Kidney epithelial cell (primary cell): Measurements from ENCODE around the gene ADGRB2. TPM values are rescaled to one million over a fixed set of nuclear protein-coding genes. Genes with fewer than 3 reads are reported as not detected.

ENCODE experiments used
- DNase-seq: peaks from one replicate; pipeline ENCODE4 v3.0.0-alpha.2; 2010; ENCODE audit warnings: low read depth
- H3K27me3 ChIP-seq: 2 replicates; pipeline ENCODE4 v1.6.0; 2011; ENCODE audit warnings: low read length; ENCODE audit not compliant: control insufficient read depth, insufficient read depth
- H3K36me3 ChIP-seq: 2 replicates; pipeline ENCODE4 v1.5.1; 2011; ENCODE audit warnings: low read length; ENCODE audit not compliant: control insufficient read depth, insufficient read depth
- H3K4me3 ChIP-seq: 2 replicates; pipeline ENCODE4 v1.5.1; 2011; ENCODE audit warnings: low read depth, mild to moderate bottlenecking, control low read depth, low read length
- total RNA-seq: library from RNA; depleted of rRNA; stranded (reverse); fragments of >200 nt; gene quantifications from 2 replicates; pipeline ENCODE4 v1.2.3, GENCODE V29; 2015
- TF ChIP-seq, protein P1 (sequence below): IDR thresholded peaks from 2 replicates; pipeline ENCODE4 v1.5.1; 2011; ENCODE audit warnings: mild to moderate bottlenecking, moderate library complexity, low read length, control low read depth, inconsistent platforms; ENCODE audit not compliant: insufficient read depth, poor library complexity, severe bottlenecking

ADGRB2 gene
- total RNA-seq, 1 donor from 2014 or later = 1.5 TPM

DNA sequence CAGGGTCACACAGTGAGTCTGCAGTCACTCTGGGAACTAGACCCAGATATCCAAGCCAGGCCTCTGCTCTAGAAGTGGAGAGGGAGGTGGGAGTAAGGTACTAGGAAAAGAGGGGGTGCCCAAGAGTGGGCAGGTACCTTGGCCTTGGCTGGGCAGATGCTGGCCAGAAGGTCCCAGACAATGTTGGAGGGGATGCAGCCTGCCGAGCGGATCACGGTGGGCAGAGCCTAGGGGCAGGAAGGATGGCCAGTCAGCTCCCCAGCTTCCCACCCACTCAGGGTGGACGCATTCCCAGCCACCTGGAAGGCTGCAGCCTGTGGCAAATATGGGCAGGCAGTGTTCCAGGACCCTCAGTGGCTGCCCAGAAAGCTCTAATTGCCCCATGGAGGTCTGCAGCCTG, 28.4 kb upstream of the ADGRB2 start:
- DNase-seq = no peak
- no peak overlapping the region for H3K4me3 ChIP-seq
- H3K36me3 ChIP-seq = no peaks in the 10 kb centered on the region
- no peaks in the 10 kb centered on the region for H3K27me3 ChIP-seq
- TF ChIP-seq, protein P1, sequence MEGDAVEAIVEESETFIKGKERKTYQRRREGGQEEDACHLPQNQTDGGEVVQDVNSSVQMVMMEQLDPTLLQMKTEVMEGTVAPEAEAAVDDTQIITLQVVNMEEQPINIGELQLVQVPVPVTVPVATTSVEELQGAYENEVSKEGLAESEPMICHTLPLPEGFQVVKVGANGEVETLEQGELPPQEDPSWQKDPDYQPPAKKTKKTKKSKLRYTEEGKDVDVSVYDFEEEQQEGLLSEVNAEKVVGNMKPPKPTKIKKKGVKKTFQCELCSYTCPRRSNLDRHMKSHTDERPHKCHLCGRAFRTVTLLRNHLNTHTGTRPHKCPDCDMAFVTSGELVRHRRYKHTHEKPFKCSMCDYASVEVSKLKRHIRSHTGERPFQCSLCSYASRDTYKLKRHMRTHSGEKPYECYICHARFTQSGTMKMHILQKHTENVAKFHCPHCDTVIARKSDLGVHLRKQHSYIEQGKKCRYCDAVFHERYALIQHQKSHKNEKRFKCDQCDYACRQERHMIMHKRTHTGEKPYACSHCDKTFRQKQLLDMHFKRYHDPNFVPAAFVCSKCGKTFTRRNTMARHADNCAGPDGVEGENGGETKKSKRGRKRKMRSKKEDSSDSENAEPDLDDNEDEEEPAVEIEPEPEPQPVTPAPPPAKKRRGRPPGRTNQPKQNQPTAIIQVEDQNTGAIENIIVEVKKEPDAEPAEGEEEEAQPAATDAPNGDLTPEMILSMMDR = no peak

DNA sequence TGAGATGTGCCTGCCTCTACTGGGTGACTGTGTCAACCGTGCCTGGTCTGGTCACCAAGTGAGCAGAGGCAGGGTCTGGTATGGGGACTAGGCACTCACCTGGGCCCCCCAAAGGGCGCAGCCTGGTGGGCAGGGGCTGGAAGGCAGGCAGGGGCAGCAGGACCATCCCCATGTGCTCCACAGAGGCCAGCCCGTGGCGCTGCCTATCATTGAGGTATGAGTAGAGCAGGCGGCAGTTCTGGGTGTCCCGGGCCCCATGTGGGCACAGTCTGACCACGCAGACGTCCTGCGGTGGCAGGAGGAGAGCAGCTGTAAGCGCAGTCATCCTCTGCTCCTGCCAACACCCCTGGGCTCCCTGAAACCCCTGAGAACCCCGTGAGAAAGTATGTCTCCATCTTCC, 28.0 kb upstream of the ADGRB2 start:
- DNase-seq = no peak
- Histone ChIP-seq H3K27me3 (no peaks in the 10 kb centered on the region), H3K36me3 (no peaks in the 10 kb centered on the region), H3K4me3 (no peak overlapping the region)
- TF ChIP-seq, protein P1 = no peak

DNA sequence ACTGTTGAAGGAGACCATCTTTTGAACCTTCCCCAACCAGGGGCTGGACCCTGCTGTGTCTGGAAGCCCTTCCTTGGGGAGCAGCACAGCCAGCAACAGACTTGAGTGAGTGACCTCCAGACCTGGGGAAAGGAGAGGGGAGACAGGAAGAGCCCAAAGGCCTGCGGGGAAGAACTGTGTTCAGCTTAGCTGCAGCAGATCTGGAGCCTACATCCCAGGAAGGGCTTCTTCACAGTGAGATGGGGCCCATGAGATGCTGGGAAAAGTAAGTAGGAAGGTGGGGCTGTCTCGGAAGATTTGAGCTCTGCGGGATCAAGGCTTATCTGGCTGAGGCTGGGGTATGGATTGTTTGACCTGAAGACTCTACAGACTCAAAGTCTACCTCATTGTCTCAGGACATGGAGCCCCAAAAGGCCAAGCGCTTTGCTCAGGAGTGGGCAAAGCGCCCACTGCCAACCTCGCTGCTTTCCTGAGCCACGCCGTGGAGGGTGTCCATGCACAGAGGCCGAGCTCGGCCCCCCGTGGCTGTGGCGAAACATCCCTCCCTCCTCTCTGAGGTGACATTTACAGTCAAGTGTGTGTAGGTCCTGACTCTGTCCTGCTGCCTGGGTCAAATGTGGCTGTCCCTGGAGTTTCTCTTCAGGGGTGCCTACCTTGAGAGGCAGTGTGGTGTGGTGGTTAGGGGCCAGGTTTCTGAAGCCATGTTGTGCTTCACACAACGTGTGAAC, 27.2 kb upstream of the ADGRB2 start:
- Histone ChIP-seq H3K4me3 (no peak overlapping the region), H3K27me3 (no peaks in the 10 kb centered on the region), H3K36me3 (no peaks in the 10 kb centered on the region)
- TF ChIP-seq, protein P1 = no peak
- DNase-seq = no peak

DNA sequence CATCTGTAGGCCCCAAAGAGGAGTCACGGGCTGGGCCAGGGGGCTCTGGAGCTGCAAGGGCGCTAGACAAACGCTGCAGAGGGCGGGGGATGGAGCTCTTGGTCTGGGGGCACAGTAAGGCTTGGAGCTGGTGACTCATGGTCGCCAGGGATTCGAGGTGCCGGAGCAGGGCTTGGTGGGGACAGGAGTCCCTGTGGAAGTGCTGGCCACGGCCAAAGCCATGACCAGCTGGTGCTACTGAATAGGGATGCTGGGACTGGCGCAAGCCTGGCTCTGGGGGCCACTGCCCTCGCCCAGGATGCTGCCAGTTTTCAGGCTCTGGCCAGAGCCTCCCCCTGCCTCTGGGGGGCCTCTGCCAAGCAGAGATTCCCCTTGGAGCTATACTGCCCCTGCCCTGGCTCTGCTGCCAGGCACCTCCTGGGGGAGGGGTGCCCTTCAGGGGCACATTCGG, 26.5 kb upstream of the ADGRB2 start:
- Histone ChIP-seq H3K4me3 (no peak overlapping the region), H3K36me3 (no peaks in the 10 kb centered on the region), H3K27me3 (no peaks in the 10 kb centered on the region)
- TF ChIP-seq, protein P1 = no peak
- no peak for DNase-seq

DNA sequence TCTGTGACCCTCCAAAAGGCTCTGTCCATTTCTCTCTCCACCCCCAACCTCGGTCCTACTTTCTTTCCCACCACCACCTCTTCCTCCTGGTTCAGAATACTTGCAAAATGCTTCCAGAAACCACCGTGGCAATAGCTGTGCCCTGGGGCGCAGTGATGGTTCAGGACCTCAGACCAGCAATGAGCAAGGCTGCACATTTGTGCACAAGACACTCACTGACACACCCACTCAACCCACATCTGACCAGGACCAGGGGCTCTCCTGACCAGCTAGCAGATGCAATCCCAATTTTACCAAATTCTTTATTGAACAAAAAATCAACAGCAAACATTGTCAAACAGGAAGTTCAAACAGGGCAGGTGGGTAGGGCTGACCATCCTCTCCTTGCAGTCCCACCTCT, 26.0 kb upstream of the ADGRB2 start:
- H3K4me3 ChIP-seq = no peak overlapping the region
- DNase-seq = no peak
- H3K27me3 ChIP-seq = no peaks in the 10 kb centered on the region
- TF ChIP-seq, protein P1 = no peak
- no peaks in the 10 kb centered on the region for H3K36me3 ChIP-seq

DNA sequence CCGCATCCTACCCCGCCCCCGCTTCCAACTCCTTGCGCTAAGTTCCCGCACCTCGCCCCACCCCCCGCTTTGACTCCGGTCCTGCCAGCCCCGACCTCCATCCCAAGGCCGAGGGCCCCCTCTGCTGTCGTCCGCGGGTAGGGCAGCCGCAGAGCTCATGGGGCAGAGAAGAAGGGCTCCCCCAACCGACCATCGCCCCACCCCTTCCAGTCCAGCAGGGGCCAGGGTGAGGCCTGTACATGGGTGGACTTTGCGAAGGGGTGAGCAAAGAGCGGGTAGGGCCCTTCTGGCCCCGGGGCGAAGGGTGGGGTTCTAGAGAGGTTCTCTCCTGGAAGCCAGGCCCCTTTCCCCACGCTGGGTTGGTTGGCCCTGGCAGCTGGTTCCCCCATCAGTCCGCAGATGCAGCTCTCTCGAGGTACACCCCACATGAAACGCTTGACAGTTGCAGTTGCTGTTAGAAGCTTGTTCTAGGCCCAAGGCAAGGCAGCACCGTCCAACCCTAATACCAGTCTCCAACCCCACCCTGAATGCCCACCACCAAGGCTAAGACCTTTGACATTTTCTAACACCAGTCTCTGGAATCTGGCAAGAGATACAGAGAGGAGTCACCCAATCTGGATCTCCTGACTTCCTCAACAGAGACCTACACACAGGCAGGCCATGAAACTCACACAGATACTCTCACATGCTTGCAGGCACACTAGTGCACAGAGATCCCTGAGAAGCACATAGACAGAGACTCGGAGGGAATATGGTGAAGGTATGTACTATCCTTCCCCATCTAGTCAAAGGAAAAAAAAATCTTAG, 25.3 kb upstream of the ADGRB2 start:
- Histone ChIP-seq H3K4me3 (peak overlapping the region; percentile 53), H3K36me3 (no peaks in the 10 kb centered on the region), H3K27me3 (no peaks in the 10 kb centered on the region)
- TF ChIP-seq, protein P1 = peak; percentile 99
- DNase-seq = peak; percentile 49
